ENCODE measurements around the gene PRLH.

Gene PRLH, protein sequence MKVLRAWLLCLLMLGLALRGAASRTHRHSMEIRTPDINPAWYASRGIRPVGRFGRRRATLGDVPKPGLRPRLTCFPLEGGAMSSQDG

DNA sequence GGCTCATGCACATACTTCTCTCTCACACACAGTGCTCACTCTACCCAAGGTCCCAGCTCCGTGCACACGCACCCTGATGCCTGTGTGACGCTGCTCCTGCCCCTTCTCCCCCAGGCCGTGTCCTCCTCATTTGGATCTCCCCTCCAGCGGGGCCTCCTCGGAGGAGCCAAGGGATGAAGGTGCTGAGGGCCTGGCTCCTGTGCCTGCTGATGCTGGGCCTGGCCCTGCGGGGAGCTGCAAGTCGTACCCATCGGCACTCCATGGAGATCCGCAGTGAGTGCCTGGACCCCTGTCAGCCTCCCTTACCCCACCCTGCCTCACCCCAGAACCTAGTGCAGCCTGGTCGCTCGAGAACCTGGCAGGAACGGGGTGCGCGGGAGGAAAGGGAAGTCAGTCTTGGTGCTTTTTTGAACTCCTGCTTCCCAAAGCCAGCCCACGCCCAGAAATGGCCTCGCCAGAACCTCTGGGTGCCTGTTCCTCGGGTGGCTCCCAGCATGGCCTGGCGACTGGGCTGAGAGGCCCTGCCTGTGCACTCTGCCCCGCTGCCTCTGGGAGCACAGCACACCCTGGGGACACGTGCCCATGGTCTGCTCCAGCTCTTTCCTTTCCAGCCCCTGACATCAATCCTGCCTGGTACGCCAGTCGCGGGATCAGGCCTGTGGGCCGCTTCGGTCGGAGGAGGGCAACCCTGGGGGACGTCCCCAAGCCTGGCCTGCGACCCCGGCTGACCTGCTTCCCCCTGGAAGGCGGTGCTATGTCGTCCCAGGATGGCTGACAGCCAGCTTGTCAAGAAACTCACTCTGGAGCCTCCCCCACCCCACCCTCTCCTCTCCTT is at the start of gene PRLH:
PRLH (plus strand) TSS at position 174 of the 835 bp plus-strand sequence; CDS start at position 174, 0 bp downstream.
- DNase-seq (ENCODE audit: low spot score) = no peak

- DNase-seq (ENCODE audit: low spot score) = no peak
Observed at GRCh38 chr2:237517163-237517562, 49.2 kb upstream of the PRLH start.

DNA sequence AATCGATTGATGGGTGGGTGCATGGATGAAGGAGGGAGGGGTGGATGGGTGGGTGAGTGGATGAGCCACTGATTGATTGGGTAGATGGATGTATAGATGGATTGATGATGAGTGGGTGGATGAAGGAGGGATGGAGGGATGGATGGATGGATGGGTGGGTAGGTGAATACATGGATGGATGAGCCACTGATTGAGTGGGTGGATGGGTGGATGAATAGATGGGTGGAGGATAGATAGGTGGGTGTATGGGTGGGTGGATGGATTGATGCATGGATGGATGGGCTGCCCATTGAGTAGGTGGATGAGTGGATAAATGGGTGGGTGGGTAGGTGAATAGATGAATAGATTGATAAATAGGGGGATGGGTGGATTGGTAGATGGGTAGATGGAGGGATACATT is 48.4 kb upstream of the PRLH start:
- DNase-seq (ENCODE audit: low spot score) = no peak

- DNase-seq (ENCODE audit: low spot score) = no peak
Observed at GRCh38 chr2:237519506-237520245, 46.7 kb upstream of the PRLH start.

DNA sequence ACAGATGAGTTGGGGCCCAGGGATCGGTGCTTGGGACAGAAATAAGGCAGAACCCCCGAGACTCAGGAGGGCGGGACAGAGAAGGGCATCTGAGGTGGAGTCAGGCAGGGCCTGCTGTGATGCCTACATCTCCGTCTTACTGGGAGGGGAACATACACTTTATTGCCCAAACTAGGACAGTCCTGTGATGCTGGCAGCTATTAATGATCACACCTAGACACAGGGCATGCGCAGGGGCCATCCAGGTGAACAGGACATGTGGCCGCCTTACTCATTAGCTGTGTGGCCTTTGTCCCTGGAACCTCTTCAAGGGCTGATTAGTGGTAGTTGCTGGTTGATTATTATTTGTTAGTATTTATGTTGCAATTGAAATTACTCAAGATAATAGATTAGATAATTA is 46.1 kb upstream of the PRLH start:
- DNase-seq (ENCODE audit: low spot score) = no peak

- no peak for DNase-seq (ENCODE audit: low spot score)
Observed at GRCh38 chr2:237524631-237525030, 41.7 kb upstream of the PRLH start.

- no peak for DNase-seq (ENCODE audit: low spot score)
Observed at GRCh38 chr2:237525559-237526157, 40.7 kb upstream of the PRLH start.

DNA sequence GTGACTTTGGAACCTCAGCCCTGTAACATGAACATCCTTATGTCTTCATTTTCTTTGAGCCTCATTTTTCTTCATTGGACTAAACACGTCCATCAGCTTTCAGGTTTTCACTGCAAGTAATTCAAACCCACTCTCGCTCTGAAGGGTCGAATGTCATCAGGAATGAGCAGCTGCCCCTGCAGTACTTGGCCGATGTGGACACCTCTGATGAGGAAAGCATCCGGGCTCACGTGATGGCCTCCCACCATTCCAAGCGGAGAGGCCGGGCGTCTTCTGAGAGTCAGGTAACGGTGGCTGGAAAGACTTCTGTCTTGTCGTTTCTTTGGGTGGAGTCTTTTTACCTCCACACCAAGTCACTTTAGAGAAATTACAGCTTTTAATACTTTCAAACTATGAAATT is 39.1 kb upstream of the PRLH start:
- no peak for DNase-seq (ENCODE audit: low spot score)

DNA sequence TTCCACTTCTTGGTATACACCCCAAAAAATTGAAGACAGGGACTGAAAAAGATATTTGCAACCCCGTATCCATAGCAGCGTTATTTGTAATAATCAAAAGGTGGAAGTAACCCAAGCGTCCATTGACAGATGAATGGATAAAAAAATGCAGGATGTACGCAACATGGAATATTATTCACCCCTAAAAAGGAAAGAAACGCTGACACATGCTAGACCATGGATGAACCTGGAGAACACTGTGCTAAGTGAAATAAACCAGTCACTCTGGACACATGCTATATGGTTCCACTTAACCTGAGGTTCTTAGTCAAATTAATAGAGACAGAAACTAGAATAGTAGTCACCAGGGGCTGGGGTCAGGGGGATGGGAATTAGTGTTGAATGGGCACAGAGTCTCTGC is 38.6 kb upstream of the PRLH start:
- DNase-seq (ENCODE audit: low spot score) = no peak

DNA sequence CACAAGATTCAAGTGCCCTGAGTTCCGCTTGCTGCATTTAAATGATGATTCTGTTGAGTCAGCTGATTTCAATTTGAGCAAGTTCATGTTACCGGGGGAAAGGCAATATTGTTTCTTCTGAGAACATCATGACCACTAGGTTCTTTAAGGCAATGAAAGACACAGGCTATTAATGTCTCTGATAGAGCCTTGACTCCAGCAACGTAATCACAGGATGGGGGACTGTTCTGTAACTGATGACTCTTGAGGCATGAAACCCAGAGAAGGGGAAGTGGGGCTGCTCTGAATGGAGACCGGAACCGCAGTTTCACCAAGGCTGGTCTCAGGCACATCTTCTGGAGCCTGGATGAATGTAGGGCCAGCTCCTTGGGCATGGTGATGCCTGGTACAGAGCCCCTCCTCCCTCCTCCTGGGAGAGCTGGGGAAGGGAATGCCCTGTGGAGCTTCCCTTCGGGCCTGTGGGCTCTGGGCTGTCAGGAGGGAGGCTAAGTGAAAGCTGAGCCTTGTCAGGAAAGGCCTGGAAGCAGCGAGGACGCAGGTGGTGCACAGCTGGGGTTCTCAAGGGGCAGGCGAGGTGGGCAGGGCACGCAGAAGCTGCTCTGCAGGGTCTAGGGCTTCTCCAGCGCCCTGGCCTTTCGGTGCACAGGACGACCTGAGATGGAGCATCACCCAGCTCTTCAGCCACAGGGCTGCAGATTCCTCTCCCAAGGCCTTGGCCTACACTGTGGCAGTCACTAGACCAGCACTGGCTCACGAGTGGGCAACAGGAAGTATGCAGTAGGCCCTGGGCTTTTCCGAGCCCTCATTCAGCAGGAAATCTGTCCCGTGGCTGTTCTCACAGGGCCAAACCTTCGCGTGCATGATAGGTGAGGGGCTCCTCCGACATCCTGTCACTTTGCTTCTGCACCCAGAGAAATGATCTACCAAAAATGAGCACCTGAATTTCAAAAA is 36.6 kb upstream of the PRLH start:
- DNase-seq (ENCODE audit: low spot score) = no peak

DNA sequence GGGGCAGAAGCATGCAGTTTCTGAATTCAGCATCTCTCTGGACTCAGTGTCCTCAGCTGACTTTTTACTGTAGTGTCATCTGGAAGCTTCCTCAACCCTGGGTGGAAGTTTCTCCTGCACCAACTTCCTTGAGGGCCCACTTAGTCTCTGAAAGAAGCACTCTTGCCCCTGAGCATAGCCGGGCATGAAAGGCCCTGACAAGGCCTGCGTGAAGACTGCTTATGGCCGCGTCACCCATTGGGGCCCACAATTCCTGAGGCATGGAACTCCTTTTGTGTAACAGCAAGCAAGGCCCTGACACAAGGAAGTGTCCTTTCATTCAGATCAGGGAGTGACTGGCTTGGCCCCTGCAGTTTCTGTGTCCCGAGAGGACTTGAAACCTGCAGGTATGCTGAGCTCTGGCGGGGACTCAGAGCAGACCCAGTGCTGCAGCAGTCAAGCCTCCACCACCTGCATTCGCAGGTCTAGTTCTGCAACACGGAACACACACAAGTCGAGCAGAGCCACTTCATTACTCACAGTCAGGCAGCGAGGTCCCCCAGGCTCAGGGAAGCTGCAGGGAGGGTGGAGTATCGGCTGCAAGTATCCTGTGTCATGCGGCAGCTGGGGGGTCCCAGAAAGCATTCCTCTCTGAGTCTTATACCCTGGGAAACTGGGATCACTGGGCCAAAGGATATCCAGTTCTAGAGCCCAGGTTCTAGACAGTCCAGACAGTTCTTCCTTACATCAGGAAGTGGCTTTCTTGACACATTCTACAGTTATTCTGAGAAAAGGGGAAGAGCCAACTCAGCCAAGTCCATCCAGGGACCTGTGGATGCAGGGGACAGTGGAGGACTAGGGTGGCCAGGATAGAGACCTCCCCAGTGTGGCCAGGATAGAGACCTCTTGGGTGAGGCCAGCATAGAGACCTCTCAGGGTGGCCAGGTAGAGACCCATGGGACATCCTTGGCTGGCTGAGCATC is 35.6 kb upstream of the PRLH start:
- no peak for DNase-seq (ENCODE audit: low spot score)

- no peak for DNase-seq (ENCODE audit: low spot score)
Observed at GRCh38 chr2:237532160-237532559, 34.2 kb upstream of the PRLH start.

DNA sequence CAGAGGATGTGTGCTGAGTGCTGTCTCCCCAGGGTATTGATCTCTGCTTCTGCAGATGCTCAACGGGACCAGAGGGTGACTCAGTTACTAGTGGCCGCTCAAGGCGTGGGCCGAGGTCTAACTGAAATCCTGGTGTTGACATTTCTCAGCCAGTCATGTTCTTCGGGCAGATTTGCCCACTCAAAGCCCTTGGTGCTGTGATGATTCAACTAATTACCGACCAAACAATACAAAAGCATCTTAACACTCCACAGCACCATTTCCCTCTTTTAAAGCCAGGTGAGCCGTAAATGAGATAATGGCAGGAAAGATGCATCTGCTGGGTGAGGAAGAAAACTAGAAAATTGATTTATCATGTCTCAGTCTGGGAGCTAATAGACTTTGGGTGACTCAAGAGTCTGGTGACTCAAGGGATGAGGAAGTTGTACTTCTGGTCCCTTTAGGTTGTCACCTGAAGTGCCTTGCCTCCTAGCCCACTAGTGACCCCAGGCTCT is 32.7 kb upstream of the PRLH start:
- DNase-seq (ENCODE audit: low spot score) = no peak

DNA sequence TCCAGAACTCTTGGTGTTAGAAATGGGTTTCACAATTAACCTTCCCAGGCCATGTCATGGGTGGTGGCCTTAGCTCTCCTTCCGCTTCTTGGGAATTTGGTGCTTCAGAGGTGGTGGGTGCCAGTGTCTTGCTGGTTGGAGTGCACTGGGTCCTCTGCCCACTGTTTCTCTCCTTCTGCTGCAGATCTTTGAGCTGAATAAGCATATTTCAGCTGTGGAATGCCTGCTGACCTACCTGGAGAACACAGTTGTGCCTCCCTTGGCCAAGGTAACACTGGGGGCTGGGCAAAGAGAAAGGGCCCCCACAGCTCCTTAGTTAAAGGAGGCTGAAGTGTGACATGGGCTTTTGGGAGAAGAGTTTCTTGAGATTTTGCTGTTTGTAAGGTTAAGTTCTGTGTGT is 32.0 kb upstream of the PRLH start:
- DNase-seq (ENCODE audit: low spot score) = no peak

GRCh38 chr2:237535385-237536082 is 30.8 kb upstream of the PRLH start:
- DNase-seq (ENCODE audit: low spot score) = no peak

DNA sequence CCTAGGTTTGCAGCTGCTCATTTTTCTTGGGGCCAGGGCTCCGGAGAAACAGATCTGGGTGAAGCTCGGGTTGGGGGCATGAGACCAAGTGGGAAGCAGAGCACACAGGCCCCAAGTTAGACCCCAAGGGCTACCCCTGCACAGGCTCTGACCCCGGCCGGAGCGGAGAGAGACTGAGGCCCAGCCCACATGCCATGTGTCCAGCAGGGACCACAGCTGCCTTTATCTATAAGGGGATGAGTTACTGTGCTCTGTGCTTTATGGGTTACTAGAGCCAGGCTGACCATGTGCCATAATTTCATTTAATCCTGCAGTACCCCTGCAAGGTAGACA is 30.3 kb upstream of the PRLH start:
- no peak for DNase-seq (ENCODE audit: low spot score)

- DNase-seq (ENCODE audit: low spot score) = no peak
Observed at GRCh38 chr2:237536617-237537016, 29.8 kb upstream of the PRLH start.

DNA sequence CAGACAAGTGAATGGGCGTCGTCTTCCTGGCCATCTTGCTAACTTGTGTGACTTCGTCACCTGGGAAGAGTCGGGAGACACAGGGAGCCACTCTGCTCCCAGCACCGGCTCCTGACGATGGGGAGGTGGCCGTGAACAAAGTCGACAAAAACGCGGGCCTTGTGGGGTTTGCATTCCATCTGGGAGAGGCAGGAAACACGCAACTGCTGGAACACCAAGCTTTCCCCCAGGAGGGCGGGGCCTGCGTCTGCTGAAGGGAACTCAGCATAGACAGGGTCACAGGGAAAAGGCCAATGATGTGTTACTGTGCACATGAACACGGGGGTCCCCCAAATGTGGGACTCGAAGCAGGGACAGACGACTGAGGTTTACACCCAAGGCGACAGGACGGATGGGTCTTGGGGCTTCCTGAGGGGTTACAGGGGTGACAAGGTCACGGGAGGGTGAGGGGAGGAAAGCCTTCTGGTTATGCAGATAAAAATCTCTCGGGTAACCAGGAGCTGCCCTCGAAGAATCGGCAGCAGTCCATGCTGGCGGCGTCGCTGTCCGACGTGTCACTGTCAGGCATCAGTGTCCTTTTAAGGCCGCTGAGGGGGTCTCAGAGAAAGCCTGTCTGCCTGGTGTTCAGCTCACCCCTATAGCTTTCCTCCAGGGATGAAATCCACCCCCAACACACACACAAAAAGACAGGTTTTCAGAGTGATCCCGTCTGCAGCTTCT is 28.2 kb upstream of the PRLH start:
- no peak for DNase-seq (ENCODE audit: low spot score)

GRCh38 chr2:237538901-237539300 is 27.5 kb upstream of the PRLH start:
- DNase-seq (ENCODE audit: low spot score) = no peak
